ENCODE measurements around the gene CCDC122. TPM values are rescaled to one million over a fixed set of nuclear protein-coding genes. Genes with fewer than 3 reads are reported as not detected.

Gene CCDC122
- total RNA-seq, 2 experiments from 2014 or later: 1.6 to 2.1 TPM

DNA sequence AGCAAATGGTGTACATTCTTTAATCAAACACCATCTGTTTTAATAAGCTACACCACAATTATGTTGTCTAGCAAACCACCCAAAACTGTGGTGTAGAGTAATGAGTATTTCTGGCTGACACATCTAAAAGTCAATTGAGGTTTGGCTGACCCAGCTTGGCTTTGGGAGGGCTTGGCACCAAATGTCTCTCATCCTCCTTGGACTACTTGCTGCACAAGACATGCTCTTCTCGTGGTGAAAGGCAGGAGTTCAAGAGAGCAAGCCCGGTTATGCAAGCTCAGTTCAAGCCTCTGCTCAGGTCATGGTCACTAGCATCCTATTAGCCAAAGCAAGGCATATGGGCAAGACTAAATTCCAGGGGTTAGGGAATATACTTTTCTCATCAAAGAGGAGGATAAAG lies 37.3 kb upstream of the CCDC122 start:
- H3K36me3 Mint-ChIP-seq (ENCODE audit: low read depth): no peaks in the 10 kb centered on the region
- H3K9me3 Mint-ChIP-seq: no peaks in the 10 kb centered on the region
- H3K4me3 Mint-ChIP-seq: no peak overlapping the region
- intact Hi-C loops (cut with micrococcal nuclease): no loop called here
- no peak overlapping the region for H3K27ac Mint-ChIP-seq
- ATAC-seq (no peak), DNase-seq (no peak)
- ChIA-PET CTCF (interaction anchor here (0.9 kb wide), 1 partner anchor 9 kb away, joined by 3 read pairs; no protein-coding TSS in a partner anchor), POLR2A (no interaction called here)
- TF ChIP-seq, protein P1, sequence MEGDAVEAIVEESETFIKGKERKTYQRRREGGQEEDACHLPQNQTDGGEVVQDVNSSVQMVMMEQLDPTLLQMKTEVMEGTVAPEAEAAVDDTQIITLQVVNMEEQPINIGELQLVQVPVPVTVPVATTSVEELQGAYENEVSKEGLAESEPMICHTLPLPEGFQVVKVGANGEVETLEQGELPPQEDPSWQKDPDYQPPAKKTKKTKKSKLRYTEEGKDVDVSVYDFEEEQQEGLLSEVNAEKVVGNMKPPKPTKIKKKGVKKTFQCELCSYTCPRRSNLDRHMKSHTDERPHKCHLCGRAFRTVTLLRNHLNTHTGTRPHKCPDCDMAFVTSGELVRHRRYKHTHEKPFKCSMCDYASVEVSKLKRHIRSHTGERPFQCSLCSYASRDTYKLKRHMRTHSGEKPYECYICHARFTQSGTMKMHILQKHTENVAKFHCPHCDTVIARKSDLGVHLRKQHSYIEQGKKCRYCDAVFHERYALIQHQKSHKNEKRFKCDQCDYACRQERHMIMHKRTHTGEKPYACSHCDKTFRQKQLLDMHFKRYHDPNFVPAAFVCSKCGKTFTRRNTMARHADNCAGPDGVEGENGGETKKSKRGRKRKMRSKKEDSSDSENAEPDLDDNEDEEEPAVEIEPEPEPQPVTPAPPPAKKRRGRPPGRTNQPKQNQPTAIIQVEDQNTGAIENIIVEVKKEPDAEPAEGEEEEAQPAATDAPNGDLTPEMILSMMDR (IDR thresholded peaks at IDR 0.05): no peak
- H3K4me1 Mint-ChIP-seq (ENCODE audit: low read depth): no peaks in the 10 kb centered on the region
- peaks cover 11% of the 10 kb centered on the region for H3K27me3 Mint-ChIP-seq

- ChIA-PET CTCF (interaction anchor here (0.5 to 1.5 kb wide), 2 partner anchors 10 to 460 kb away, joined by 3 to 9 read pairs; no protein-coding TSS in a partner anchor), POLR2A (no interaction called here)
- ATAC-seq (no peak), DNase-seq (no peak)
- Mint-ChIP-seq H3K36me3 (ENCODE audit: low read depth) (no peaks in the 10 kb centered on the region), H3K4me1 (ENCODE audit: low read depth) (no peaks in the 10 kb centered on the region), H3K27me3 (peaks cover 8% of the 10 kb centered on the region), H3K9me3 (no peaks in the 10 kb centered on the region), H3K4me3 (no peak overlapping the region), H3K27ac (no peak overlapping the region)
- intact Hi-C loops (cut with micrococcal nuclease): no loop called here
- TF ChIP-seq, protein P1 (IDR thresholded peaks at IDR 0.05): no peak
Measured at GRCh38 chr13:43915451-43915850, 35.9 kb upstream of the CCDC122 start.

GRCh38 chr13:43911871-43912270 lies 32.3 kb upstream of the CCDC122 start:
- ChIA-PET CTCF (interaction anchor here (1.0 to 11.0 kb wide), 4 partner anchors 8 to 558 kb away, joined by 3 to 149 read pairs (median 4); no protein-coding TSS in a partner anchor), POLR2A (no interaction called here)
- TF ChIP-seq, protein P1 (IDR thresholded peaks at IDR 0.05): no peak
- no peaks in the 10 kb centered on the region for H3K9me3 Mint-ChIP-seq
- DNase-seq: no peak
- intact Hi-C loops (cut with micrococcal nuclease): no loop called here
- H3K27ac Mint-ChIP-seq: no peak overlapping the region
- peaks cover 6% of the 10 kb centered on the region for H3K4me1 Mint-ChIP-seq (ENCODE audit: low read depth)
- H3K27me3 Mint-ChIP-seq: peaks cover 11% of the 10 kb centered on the region
- no peak overlapping the region for H3K4me3 Mint-ChIP-seq
- ATAC-seq: no peak
- H3K36me3 Mint-ChIP-seq (ENCODE audit: low read depth): no peaks in the 10 kb centered on the region

- H3K27me3 Mint-ChIP-seq: peaks cover 15% of the 10 kb centered on the region
- TF ChIP-seq, protein P1 (IDR thresholded peaks at IDR 0.05): no peak
- no peak overlapping the region for H3K4me3 Mint-ChIP-seq
- no peak overlapping the region for H3K27ac Mint-ChIP-seq
- no peaks in the 10 kb centered on the region for H3K9me3 Mint-ChIP-seq
- peaks cover 6% of the 10 kb centered on the region for H3K4me1 Mint-ChIP-seq (ENCODE audit: low read depth)
- no peak for ATAC-seq
- H3K36me3 Mint-ChIP-seq (ENCODE audit: low read depth): no peaks in the 10 kb centered on the region
- POLR2A ChIA-PET: no interaction called here
- intact Hi-C loops (cut with micrococcal nuclease): no loop called here
- CTCF ChIA-PET: interaction anchor here (0.6 to 11.0 kb wide), 5 partner anchors 8 to 558 kb away, joined by 3 to 149 read pairs (median 3); no protein-coding TSS in a partner anchor
- no peak for DNase-seq
Measured at GRCh38 chr13:43911278-43911677, 31.7 kb upstream of the CCDC122 start.

GRCh38 chr13:43910856-43911255 lies 31.3 kb upstream of the CCDC122 start:
- H3K36me3 Mint-ChIP-seq (ENCODE audit: low read depth): no peaks in the 10 kb centered on the region
- peaks cover 6% of the 10 kb centered on the region for H3K4me1 Mint-ChIP-seq (ENCODE audit: low read depth)
- H3K27ac Mint-ChIP-seq: no peak overlapping the region
- H3K9me3 Mint-ChIP-seq: no peaks in the 10 kb centered on the region
- ATAC-seq (no peak), DNase-seq (no peak)
- ChIA-PET CTCF (interaction anchor here (0.6 to 11.0 kb wide), 5 partner anchors 9 to 559 kb away, joined by 3 to 149 read pairs (median 3); no protein-coding TSS in a partner anchor), POLR2A (no interaction called here)
- H3K4me3 Mint-ChIP-seq: no peak overlapping the region
- intact Hi-C loops (cut with micrococcal nuclease): no loop called here
- peaks cover 15% of the 10 kb centered on the region for H3K27me3 Mint-ChIP-seq
- TF ChIP-seq, protein P1 (IDR thresholded peaks at IDR 0.05): no peak
